GM10266 (cell line): ENCODE results near the gene BPIFB2.

Experiments used
- DNase-seq: peaks from one replicate; pipeline ENCODE4 v3.0.0; 2012; ENCODE audit errors: extremely low spot score
- TF ChIP-seq, protein P1 (sequence below): IDR thresholded peaks from 2 replicates; pipeline ENCODE4 v1.5.1; 2012; ENCODE audit warnings: mild to moderate bottlenecking, low read depth; ENCODE audit not compliant: control insufficient read depth, insufficient read depth; ENCODE audit errors: missing control alignments

Gene BPIFB2

DNA sequence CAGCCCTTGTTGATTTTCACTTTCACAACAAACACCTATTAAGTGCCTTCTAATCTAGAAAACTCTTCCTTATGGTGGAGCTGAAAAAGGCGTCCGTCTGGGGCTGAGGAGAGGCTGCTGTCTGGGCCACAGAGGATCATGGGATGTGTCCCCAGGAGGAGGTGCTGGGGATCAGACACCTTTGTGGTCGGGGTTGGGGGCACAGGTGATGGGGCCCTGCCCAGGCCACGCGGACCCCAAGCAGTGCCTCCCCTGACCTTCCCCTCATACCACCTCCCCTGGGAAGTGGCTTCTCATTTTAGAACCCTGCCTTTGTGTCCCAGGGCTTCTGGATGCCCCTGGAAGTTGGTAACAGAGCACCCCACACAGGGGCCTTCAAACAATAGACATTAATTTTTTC, 44.3 kb upstream of the BPIFB2 start:
- DNase-seq: no peak
- TF ChIP-seq, protein P1, sequence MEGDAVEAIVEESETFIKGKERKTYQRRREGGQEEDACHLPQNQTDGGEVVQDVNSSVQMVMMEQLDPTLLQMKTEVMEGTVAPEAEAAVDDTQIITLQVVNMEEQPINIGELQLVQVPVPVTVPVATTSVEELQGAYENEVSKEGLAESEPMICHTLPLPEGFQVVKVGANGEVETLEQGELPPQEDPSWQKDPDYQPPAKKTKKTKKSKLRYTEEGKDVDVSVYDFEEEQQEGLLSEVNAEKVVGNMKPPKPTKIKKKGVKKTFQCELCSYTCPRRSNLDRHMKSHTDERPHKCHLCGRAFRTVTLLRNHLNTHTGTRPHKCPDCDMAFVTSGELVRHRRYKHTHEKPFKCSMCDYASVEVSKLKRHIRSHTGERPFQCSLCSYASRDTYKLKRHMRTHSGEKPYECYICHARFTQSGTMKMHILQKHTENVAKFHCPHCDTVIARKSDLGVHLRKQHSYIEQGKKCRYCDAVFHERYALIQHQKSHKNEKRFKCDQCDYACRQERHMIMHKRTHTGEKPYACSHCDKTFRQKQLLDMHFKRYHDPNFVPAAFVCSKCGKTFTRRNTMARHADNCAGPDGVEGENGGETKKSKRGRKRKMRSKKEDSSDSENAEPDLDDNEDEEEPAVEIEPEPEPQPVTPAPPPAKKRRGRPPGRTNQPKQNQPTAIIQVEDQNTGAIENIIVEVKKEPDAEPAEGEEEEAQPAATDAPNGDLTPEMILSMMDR: no peak

DNA sequence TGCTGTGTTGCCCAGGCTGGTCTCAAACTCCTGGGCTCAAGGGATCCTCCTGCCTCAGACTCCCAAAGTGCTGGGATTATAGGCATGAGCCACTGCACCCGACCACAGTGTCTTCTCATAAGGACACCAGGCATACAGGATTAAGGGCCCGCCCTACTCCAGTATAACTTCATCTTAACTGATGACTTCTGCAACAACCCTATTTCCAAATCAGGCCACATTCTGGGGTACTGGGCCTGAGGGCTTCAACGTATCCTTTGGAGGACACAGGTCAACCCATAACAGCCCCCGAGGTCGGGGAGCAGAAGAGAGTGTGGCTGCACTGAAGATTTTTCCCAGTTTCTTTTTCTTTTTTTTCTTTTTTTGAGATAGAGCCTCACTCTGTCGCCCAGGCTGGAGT, 42.9 kb upstream of the BPIFB2 start:
- TF ChIP-seq, protein P1: no peak
- no peak for DNase-seq

GRCh38 chr20:32965115-32965514, 42.4 kb upstream of the BPIFB2 start:
- TF ChIP-seq, protein P1: no peak
- DNase-seq: no peak

- no peak for DNase-seq
- TF ChIP-seq, protein P1: no peak
Observed at GRCh38 chr20:32965581-32966373, 41.7 kb upstream of the BPIFB2 start.

DNA sequence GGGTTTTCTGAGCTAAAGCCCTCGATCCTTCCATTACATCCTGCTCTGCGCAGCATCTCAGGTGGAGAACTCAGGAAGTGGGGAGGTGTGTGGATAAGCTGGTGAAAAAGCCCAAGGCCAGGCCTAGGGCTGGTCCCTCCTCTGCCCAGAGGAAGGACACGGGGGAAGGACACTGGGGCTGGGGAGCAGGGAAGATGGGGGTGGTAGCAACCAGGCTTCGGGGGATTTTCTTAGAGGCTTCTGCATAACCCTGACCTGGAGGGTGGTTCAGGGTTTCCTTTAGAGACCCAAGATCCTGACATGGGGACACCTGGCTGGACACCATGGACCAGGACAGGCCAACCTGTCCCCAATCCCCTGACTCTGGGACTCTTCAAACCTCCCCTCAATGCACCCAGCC, 41.1 kb upstream of the BPIFB2 start:
- DNase-seq: no peak
- TF ChIP-seq, protein P1: no peak

GRCh38 chr20:32966881-32967781, 40.4 kb upstream of the BPIFB2 start:
- TF ChIP-seq, protein P1: no peak
- DNase-seq: no peak
